ENCODE results near the gene ABHD16A.
A peak's percentile ranks its signal among the peaks of the same experiment; 100 is the strongest.

ABHD16A gene

DNA sequence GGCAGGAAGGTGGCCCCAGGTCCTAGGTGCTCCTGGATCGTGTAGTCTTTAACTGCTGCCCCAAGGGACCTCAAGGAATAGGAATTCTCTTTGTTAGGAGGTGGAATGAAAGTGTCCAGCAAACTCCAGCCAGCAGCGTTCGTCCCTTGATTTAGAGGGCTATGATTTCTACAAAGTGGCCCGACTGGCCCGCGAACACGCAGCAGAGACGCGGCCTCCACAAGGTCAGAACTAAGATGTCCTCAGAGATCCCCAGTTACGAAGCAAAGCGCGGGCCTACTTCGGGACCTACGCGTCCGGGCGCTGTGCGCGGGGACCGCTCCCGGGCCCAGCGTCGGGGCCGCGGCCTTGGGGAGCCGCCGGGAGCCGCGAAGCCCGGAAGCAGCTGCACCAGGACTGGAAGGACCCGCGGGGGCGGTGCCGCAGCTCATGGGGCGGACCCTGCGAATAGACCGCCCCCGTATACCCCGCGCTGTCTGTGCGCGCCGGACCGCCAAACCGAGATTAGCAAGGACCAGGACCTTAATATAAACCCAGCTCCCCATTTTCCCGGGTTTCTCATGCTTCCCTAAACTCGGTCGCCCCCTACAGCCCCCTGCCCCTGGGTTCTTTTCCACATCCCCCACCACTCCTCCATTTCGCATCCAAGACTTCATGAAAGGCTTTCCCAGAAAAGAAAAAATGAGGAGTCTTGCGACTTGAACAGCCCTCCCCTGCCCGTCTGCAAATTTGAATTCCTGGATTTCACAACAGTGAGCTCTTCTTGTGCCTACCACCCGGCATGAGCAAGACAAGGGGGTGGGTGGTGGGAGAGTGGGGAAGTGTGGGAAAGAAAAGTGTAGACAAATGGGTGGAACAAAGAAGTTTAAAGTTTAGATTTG lies 42.5 kb downstream of the ABHD16A start, which contains the start of gene C6orf47:
Gene C6orf47 (minus strand): TSS at position 398 of the 881 bp plus-strand sequence. CDS start 831 bp downstream, outside the sequence.
- peak; percentile 94 for DNase-seq

GRCh38 chr6:31659649-31660380 lies 43.3 kb downstream of the ABHD16A start:
- peak; percentile 37 for DNase-seq

GRCh38 chr6:31658983-31659648 lies 44.0 kb downstream of the ABHD16A start:
- DNase-seq: no peak

GRCh38 chr6:31658158-31658688 lies 44.9 kb downstream of the ABHD16A start:
- no peak for DNase-seq

GRCh38 chr6:31657406-31658157 lies 45.5 kb downstream of the ABHD16A start:
- no peak for DNase-seq

DNA sequence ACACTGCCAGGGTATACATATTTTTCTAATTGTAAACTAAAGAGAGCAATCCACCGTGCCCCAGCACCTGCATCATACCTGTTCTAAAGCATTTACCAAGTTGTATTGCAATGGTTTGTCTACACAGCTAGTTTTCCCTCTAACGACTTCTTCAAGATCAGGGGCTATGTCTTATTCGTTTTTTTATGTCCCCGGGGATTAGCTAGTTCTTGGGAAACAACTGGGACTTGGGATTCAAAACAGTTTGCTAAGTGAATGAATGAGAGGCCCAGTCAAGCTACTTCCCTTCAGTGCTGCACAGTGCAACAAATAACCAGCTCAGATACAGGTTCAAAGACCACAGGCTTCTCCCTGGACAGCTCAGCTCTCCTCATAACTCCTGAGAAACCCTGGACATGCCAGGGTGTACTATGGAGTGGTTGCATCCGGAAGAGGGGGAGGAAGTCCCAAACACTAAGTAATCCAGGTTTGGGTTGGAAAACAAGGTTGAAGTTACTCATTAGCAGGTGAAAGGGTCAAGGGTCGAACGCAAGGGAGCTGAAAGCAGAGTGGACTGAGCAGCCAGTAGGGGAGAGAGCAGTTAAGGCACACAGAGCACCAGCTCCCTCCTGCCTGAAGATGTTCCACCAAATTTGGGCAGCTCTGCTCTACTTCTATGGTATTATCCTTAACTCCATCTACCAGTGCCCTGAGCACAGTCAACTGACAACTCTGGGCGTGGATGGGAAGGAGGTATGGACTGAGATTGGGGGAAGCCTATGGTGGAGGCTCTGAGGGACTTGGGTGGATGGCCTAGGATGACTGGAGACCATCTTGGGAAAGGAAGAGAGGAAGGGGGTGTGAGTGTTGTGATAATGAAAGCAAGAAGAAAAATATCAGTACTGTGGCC lies 47.5 kb downstream of the ABHD16A start, which contains the start of gene APOM:
Gene APOM (plus strand): TSS at position 546 of the 889 bp plus-strand sequence. CDS start 73 bp downstream, at position 619.
- DNase-seq: no peak

DNA sequence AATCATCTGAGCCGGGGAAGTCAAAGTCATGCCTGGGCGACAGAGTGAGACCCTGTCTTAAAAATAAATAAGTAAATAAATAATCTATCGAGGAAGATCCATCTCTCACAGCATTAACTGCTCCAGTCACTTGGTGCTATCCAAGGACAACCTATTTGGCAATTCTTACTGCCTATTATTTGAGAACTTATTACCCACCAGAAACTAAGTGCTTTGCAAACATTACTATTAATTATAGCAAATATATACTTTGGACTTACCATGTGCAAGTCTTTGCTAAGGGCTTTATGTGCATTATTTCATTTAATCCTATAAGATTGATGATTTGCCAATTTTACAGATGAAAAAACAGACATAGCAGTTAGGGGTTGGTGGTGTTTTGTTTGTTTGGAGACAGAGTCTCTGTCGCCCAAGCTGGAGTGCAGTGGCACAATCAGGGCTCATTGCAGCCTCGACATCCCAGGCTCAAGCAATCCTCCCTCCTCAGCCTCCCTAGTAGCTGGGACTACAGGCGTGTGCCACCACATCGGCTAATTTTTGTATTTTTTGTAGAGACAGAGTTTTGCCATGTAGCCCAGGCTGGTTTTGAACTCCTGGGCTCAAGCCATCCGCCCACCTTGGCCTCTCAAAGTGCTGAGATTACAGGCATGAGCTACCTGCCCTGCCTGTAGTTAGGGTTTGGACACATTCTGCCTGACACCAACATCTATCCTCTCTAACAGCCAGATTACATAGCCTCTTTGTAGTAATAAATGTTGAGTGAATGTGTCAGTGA lies 48.4 kb downstream of the ABHD16A start:
- no peak for DNase-seq

DNA sequence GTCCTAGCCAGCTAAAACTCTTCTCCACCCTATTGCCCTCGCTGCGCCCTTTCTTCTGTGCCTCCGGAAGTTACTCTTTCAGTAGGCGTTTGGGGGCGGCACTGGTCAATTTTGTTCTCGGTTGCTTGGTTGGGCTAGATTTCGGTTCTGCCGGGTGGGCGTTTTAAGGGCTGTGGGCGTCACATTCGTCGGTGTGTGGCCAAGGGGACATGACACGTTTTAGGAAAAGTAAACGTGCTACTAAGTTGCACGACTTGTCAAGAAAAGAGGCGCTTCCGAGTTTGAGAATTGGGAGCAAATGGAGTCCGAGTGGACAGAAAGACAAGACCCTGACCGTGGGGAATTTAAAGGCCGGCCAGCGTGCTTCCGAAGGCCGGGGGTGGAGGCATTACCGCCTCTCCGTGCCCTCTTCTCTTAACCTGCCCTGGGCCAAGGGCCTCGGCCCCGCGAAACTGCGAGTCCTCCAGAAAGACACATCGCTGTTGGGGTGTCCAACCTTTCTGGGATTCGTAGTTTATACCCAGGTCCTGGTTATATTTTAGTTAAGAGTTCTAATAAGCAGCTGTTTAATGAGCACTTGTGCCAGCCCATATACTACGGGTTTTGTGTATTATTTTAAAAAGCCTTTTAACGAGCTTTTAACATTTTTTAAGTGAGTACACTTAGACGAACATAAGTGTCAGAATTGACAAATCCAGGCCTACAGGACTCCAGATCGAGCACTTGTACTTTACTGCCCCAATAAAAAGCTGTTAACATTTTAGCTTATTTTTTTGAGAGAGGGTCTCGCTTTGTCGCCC lies 50.0 kb downstream of the ABHD16A start:
- DNase-seq: peak; percentile 99

- peak; percentile 85 for DNase-seq
These were observed 51.4 kb downstream of the ABHD16A start for GRCh38 chr6:31651602-31652191.

- DNase-seq: no peak
These were observed 57.8 kb downstream of the ABHD16A start for GRCh38 chr6:31645325-31645724.

DNA sequence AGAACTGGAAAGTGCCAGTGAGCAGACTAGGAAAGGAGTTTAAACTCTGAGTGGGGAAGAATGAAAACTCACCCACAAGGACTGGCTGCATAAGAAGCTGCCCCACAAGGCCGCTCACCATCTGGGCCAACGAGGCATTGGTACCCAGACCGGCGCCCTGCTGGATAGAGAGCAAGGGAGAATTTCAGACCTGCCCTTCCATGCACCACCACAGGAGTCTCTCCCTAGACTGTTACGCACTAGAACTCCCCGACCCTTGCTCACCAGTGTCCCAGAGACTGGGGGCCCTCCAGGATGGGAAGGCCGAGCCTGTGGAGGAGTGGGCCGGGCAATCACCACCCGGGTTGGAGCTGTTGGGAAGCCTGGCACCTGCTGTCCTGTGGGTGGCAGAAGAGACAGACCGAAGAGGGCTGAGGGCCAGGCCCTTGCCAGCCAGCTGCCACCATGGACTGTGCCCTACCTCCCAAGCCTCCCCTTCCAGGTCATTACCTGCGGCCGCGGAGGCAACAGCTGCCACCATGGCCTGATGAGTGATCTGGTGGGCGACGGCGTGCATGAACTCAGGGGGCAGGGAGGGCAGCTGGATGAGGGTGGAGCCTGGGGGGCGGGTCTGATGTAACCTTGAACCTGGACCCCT lies 59.2 kb downstream of the ABHD16A start:
- DNase-seq: no peak

DNA sequence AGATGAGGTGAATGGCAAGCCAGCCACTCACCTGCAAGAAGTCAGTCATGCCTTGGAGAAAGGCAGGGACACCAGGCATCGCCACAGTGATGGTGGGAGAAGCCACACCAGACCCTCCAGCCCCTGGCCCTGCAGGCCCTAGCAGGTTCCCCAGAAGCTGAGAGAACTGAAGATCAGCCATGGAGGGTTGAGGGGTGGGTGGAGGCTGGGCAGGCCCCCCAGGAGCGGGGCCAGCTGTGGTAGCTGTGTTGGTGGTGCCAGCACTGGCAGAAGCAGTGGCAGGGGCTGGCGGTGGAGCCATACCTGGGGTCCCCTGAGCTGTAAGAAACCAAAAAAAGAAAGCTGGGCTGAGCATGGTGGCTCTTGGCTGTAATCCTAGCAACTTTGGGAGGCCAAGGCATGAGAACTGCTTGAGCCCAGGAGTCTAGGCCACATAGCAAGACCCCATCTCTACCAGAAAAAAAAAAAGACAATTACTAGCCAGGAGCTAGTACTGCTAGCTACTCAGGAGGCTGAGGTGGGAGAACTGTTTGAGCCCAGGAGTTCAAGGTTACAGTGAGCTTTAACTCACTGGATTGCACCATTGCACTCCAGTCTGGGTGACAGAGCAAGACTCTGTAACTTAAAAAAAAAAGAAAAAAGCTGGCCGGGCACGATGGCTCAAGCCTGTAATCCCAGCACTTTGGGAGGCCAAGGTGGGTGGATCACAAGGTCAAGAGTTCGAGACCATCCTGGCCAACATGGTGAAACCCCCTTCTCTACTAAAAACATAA lies 60.1 kb downstream of the ABHD16A start:
- no peak for DNase-seq

DNA sequence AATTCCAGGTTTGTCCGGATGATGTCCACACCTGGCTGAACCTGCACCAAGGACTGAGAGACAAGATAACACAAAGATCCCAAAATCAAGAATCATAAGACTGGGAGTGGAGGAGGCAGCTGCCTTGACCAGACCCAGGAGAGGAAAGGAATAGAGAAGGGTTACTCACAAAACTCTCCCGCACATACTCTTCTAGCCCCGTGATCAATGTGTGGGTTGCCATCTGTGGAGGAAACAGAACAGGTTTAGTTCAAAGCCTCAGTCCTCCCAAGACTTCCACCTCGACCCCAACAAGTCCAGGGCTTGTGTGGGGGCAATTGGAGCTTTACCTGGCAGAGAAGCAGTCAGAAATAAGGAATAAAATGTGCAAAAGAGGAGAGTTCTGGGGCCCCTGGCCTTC lies 61.8 kb downstream of the ABHD16A start:
- no peak for DNase-seq

DNA sequence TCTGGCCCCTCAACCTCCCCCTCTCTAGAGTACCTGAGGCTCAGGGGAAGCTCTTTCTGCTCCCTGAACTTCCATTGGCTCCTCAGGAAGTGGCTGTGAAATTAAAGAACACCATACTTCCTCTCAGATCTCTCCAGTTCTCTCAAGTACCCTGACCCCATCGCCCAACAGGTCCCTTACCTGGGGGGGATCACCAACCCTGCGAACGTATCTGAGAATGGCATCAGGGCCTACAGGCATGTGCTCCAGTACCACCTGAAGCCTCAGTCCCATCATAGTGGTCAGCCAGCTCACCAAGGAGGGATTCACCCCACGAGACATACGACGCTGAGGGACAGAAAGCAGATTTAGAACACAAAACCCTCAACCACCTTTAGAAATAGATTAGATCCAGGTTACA lies 62.5 kb downstream of the ABHD16A start:
- DNase-seq: no peak

DNA sequence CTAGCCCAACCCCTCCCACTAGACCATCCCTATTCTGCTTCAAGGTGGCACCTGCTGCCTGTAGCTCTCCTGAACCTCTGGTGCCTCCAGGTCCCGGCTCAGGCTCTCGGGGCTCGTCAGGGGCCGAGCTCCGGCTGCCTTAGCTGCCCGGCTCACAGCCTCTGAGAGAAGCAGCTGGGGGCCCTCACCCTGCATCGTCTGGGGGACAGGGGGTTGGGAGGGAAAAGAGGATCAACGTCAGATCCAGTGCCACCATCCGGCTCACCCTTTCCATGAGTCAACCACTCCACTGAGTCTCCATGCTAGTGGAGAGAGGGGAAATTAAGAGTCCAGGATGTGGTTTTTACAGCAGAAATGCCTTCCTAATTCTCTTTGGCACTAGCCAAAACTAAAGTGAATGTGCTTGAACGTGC lies 63.7 kb downstream of the ABHD16A start:
- no peak for DNase-seq

GRCh38 chr6:31639043-31639442 lies 64.1 kb downstream of the ABHD16A start:
- no peak for DNase-seq

All from NCI-H69 (cell line).